ENCODE measurements around the gene ASB2. TPM values are rescaled to one million over a fixed set of nuclear protein-coding genes. Genes with fewer than 3 reads are reported as not detected.
A peak's percentile ranks its signal among the peaks of the same experiment; 100 is the strongest.

Gene ASB2
- polyA plus RNA-seq, 3 donors, result 0.25 to 2.5 (median 1.4) TPM

DNA sequence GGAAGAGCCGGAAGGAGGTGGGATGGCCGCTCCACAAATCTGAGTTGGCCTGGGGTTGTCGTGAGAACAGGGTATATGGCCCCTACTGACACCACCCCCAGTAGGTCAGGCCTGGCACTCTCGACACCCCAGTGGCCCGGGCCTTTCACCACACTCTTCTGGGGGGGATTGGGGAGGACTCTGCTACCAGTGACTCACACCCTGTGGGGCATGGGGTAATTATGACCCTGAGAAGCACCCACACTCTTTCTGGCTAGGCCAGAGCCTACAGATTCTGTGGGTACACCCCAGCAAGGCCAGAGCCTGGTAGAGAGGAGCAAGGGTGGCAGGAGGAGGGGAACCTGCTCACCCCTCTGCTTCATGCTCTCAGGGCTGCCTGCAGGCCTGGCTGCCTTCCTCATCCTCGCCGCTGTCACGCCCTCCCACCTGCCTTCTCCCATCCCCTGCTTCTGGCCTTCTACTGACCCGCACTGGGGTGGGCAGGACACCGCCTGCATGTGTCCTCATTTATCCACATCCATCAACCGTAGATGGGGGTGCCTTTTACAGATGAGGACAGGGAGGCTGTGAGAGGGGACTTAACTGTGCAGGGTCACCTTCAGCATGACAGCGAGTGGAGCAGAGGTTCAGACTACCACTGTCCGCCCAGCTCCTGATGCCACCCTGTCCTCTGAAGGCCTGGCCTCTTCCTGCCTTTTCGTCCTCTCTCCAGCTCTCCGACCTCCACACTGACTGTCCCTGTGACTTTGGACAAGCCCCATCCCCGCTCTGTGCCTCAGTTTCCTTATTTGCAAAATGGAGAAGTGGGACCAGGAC, 18.4 kb downstream of the ASB2 start:
- TF ChIP-seq, protein P1, sequence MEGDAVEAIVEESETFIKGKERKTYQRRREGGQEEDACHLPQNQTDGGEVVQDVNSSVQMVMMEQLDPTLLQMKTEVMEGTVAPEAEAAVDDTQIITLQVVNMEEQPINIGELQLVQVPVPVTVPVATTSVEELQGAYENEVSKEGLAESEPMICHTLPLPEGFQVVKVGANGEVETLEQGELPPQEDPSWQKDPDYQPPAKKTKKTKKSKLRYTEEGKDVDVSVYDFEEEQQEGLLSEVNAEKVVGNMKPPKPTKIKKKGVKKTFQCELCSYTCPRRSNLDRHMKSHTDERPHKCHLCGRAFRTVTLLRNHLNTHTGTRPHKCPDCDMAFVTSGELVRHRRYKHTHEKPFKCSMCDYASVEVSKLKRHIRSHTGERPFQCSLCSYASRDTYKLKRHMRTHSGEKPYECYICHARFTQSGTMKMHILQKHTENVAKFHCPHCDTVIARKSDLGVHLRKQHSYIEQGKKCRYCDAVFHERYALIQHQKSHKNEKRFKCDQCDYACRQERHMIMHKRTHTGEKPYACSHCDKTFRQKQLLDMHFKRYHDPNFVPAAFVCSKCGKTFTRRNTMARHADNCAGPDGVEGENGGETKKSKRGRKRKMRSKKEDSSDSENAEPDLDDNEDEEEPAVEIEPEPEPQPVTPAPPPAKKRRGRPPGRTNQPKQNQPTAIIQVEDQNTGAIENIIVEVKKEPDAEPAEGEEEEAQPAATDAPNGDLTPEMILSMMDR (IDR thresholded peaks at IDR 0.05), result no peak
- intact Hi-C loops (cut with micrococcal nuclease), result loop anchor here (5.0 kb wide), 2 partner anchors 434 to 1354 kb away; no protein-coding TSS in a partner anchor
- Histone ChIP-seq H3K27me3 (ENCODE audit: control insufficient read depth in 2 of 2, insufficient read depth in 2 of 2, low read length in 2 of 2) (no peaks in the 10 kb centered on the region), H4K20me1 (ENCODE audit: insufficient read depth, low read length) (no peaks in the 10 kb centered on the region), H3K9ac (ENCODE audit: insufficient read depth, low read length, poor library complexity, severe bottlenecking) (peak overlapping the region; percentile 62), H3K27ac (ENCODE audit: low read depth in 1 of 2, low read length in 2 of 2) (peak overlapping the region in 1 of 2 donors; percentile 91), H3K4me2 (replicated peaks; ENCODE audit: extremely low read depth, low read length, poor library complexity, severe bottlenecking) (no peak overlapping the region), H3K36me3 (replicated peaks in 1 of 2; ENCODE audit: control insufficient read depth in 1 of 2, insufficient read depth in 2 of 2, low read length in 2 of 2) (no peaks in the 10 kb centered on the region), H2AFZ (ENCODE audit: insufficient read depth, low read depth, low read length, poor library complexity, severe bottlenecking) (no peak overlapping the region), H3K4me3 (replicated peaks in 1 of 3; ENCODE audit: low read depth in 2 of 3, low read length in 3 of 3) (no peak overlapping the region), H3K9me3 (replicated peaks in 1 of 2; ENCODE audit: control insufficient read depth in 1 of 2, insufficient read depth in 1 of 2, low read length in 2 of 2) (no peaks in the 10 kb centered on the region), H3K79me2 (ENCODE audit: insufficient read depth, low read length) (no peaks in the 10 kb centered on the region), H3K4me1 (ENCODE audit: control insufficient read depth in 1 of 2, insufficient read depth in 2 of 2, low read length in 2 of 2) (peaks cover 82 to 91% of the 10 kb centered on the region in 2 donors)
- peaks cover 0 to 8% (median 4%) of the 10 kb centered on the region in 3 donors for H3K27me3 Mint-ChIP-seq (ENCODE audit: low read depth in 3 of 3)
- peak; percentile 55 to 86 (median 73) for DNase-seq
- H3K27ac Mint-ChIP-seq, result peak overlapping the region in 6 of 7 donors; percentile 85 to 99 (median 98)
- WGBS (ENCODE audit: insufficient coverage), result 100% methylated on average over 3 of the region's 16 CpGs
- peaks cover 93% of the 10 kb centered on the region for H3K4me1 Mint-ChIP-seq
- peak overlapping the region in 1 of 2 donors; percentile 11 for H3K4me3 Mint-ChIP-seq
- peaks cover 5 to 18% of the 10 kb centered on the region in 2 donors for H3K36me3 Mint-ChIP-seq
- peaks cover 0 to 3% (median 0%) of the 10 kb centered on the region in 7 donors for H3K9me3 Mint-ChIP-seq

DNA sequence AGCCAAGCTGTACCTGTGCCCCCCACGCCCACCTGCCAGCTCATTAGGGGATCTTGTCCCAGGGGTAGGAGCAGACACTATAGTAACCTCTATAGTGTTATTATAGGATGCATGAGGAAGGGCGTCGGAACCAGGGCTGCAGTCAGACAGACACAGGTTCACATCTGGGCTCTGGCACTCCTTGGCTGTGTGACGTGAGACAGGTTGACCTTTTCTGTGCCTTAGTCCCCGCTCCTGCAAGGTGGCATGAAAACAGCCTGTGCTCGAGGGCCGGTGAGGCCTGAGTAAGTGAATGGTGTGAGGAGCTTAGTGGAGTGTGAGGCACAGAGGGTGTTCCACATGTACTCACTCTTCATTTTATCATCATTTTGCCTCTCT, 19.0 kb downstream of the ASB2 start:
- Histone ChIP-seq H3K36me3 (replicated peaks in 1 of 2; ENCODE audit: control insufficient read depth in 1 of 2, insufficient read depth in 2 of 2, low read length in 2 of 2) (no peaks in the 10 kb centered on the region), H3K9ac (ENCODE audit: insufficient read depth, low read length, poor library complexity, severe bottlenecking) (no peak overlapping the region), H4K20me1 (ENCODE audit: insufficient read depth, low read length) (no peaks in the 10 kb centered on the region), H3K4me1 (ENCODE audit: control insufficient read depth in 1 of 2, insufficient read depth in 2 of 2, low read length in 2 of 2) (peaks cover 76 to 84% of the 10 kb centered on the region in 2 donors), H3K27me3 (ENCODE audit: control insufficient read depth in 2 of 2, insufficient read depth in 2 of 2, low read length in 2 of 2) (no peaks in the 10 kb centered on the region), H3K79me2 (ENCODE audit: insufficient read depth, low read length) (no peaks in the 10 kb centered on the region), H3K9me3 (replicated peaks in 1 of 2; ENCODE audit: control insufficient read depth in 1 of 2, insufficient read depth in 1 of 2, low read length in 2 of 2) (no peaks in the 10 kb centered on the region), H2AFZ (ENCODE audit: insufficient read depth, low read depth, low read length, poor library complexity, severe bottlenecking) (no peak overlapping the region), H3K27ac (ENCODE audit: low read depth in 1 of 2, low read length in 2 of 2) (peak overlapping the region in 1 of 2 donors; percentile 46), H3K4me2 (replicated peaks; ENCODE audit: extremely low read depth, low read length, poor library complexity, severe bottlenecking) (no peak overlapping the region), H3K4me3 (replicated peaks in 1 of 3; ENCODE audit: low read depth in 2 of 3, low read length in 3 of 3) (no peak overlapping the region)
- intact Hi-C loops (cut with micrococcal nuclease), result loop anchor here (5.0 kb wide), 2 partner anchors 435 to 1355 kb away; no protein-coding TSS in a partner anchor
- TF ChIP-seq, protein P1 (IDR thresholded peaks at IDR 0.05), result no peak
- H3K4me3 Mint-ChIP-seq, result no peak overlapping the region
- H3K27me3 Mint-ChIP-seq (ENCODE audit: low read depth in 3 of 3), result peaks cover 0 to 8% (median 4%) of the 10 kb centered on the region in 3 donors
- 96% methylated on average over 3 of the region's 7 CpGs for WGBS (ENCODE audit: insufficient coverage)
- peaks cover 5 to 18% of the 10 kb centered on the region in 2 donors for H3K36me3 Mint-ChIP-seq
- peaks cover 0 to 3% (median 0%) of the 10 kb centered on the region in 7 donors for H3K9me3 Mint-ChIP-seq
- H3K4me1 Mint-ChIP-seq, result peaks cover 88% of the 10 kb centered on the region
- no peak for DNase-seq
- H3K27ac Mint-ChIP-seq, result peak overlapping the region in 6 of 7 donors; percentile 71 to 99 (median 98)
